Left hindlimb (tissue), 1 donor: Measurements from ENCODE around the gene MYO9A.
A peak's percentile ranks its signal among the peaks of the same experiment; 100 is the strongest.

Experiments used
- DNase-seq: peaks from one replicate; pipeline ENCODE4 v3.0.0-alpha.2; 2018

MYO9A gene, protein sequence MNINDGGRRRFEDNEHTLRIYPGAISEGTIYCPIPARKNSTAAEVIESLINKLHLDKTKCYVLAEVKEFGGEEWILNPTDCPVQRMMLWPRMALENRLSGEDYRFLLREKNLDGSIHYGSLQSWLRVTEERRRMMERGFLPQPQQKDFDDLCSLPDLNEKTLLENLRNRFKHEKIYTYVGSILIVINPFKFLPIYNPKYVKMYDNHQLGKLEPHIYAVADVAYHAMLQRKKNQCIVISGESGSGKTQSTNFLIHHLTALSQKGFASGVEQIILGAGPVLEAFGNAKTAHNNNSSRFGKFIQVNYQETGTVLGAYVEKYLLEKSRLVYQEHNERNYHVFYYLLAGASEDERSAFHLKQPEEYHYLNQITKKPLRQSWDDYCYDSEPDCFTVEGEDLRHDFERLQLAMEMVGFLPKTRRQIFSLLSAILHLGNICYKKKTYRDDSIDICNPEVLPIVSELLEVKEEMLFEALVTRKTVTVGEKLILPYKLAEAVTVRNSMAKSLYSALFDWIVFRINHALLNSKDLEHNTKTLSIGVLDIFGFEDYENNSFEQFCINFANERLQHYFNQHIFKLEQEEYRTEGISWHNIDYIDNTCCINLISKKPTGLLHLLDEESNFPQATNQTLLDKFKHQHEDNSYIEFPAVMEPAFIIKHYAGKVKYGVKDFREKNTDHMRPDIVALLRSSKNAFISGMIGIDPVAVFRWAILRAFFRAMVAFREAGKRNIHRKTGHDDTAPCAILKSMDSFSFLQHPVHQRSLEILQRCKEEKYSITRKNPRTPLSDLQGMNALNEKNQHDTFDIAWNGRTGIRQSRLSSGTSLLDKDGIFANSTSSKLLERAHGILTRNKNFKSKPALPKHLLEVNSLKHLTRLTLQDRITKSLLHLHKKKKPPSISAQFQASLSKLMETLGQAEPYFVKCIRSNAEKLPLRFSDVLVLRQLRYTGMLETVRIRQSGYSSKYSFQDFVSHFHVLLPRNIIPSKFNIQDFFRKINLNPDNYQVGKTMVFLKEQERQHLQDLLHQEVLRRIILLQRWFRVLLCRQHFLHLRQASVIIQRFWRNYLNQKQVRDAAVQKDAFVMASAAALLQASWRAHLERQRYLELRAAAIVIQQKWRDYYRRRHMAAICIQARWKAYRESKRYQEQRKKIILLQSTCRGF (N-terminal part only)

DNA sequence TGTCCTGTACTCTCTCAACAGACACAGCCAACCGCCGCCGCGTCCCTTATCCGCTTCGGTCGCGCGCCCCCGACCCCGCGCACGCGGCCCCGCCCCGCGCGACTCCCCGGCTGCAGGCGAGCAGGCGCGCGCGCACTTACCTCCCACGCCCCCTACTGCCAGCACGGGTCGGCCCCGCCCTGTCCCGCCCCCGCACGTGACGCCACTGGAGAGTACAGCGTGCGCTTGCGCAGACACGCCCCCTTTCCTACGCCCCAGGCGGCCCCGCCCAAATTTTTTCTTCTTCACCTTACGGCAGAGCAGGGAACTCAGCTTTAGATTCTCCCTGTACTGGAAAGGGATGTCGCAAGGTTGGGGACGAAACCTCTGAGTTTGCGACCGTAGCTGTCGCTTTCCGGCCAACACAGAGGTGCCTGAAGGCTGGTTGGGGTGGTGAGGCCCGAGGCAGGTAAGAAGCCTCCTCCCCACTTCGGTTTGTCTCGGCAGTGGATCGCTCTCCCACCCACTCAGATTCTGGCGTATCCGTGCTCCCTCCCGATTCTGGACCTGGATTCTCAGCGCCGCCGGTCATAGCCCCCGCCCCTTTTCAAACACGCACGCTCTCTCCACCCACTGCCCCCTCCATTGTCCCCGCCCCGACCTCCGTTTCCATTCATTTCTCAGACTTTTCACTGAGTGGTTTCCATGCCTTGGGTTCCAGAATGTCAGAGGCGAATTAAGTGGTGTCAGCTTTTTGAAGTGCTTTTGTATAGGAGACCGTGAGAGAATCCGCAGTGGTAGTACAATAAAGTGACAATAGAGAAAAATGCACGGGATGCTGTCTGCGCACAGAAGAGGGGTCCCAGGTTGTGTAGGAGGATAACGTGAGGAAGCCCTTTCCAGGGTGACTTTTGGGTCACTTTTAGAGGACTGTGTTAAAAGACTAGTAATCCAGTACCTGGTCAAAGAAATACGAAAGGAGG, at the start of gene MYO9A, which contains the start of gene SENP8:
TSS of gene MYO9A (minus strand) at position 134 of the 962 bp plus-strand sequence. CDS start 71,587 bp downstream, outside the sequence.
TSS of gene SENP8 (plus strand) at position 387 of the 962 bp plus-strand sequence. CDS start 21,221 bp downstream, outside the sequence.
- peak; percentile 99 for DNase-seq

DNA sequence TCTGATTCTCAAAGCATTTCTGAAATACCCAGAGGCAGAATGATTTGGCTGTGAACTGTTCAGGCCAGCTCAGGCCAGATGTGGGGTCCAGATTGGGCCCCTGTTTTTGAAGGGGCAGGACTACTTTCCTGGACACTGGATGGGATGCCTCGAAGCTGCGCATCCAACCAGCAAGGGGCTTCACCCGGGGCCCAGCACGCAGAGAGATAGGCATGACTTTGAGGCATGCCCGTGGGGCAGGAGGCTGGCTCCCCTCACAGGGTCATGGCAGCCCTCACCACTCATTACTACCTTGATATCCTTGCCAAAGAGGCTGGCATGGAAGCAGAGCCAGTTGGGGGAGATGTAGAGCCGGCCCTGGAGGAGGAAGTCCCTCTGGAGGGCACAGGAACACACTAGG, 49.5 kb upstream of the MYO9A start:
- no peak for DNase-seq

DNA sequence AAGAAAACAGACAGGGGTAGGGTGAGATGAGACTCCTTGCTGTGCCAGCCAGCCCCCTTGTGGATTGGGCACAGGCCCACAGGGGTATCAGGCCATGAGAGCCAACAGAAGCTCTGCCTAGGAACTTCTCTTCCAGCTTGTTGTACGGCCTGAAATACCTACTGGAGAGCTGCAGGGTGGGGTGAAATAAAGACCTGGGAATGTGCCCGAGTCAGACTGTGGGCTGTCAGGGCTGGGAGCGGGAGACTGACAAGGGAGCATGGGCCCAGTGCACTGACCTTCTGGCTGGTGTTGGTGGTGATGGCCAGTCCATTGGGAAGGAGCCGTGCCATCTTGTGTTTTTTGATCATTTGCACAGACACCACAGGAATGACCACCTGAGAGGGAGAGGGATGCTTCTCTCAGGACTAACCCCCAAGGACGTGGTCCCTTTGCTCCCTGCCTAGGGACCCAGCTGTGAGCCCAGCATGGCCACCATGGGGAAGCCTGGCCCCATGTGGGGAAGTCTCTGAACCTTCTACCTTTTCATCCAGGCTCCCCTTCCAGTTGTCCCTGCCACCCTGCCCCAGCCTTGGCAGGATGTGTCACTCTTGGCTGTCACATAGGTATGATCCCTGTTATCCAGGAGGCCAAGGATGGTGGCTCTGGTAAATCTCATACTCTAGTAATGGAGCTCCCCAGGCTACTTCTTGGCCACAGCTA, 48.9 kb upstream of the MYO9A start:
- DNase-seq = no peak

DNA sequence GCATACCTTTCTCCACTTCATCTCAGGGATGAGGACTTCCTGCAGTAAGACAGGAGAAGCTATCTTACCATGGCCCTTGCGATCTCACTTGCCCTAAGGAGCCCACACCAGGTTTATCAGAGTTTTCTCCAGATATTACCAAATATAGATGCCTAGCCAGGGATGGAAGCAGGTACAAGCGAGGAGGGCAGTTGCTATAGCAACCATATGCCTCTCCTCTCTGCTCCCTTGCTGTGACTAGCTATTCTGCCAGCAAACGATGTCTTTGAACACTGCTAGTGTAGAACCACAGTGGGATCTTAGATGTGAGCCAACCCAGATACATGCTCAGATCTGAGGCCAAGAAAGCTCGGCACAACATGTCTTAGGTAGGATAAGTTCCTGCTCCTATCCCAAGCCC, 45.8 kb upstream of the MYO9A start:
- DNase-seq = no peak

DNA sequence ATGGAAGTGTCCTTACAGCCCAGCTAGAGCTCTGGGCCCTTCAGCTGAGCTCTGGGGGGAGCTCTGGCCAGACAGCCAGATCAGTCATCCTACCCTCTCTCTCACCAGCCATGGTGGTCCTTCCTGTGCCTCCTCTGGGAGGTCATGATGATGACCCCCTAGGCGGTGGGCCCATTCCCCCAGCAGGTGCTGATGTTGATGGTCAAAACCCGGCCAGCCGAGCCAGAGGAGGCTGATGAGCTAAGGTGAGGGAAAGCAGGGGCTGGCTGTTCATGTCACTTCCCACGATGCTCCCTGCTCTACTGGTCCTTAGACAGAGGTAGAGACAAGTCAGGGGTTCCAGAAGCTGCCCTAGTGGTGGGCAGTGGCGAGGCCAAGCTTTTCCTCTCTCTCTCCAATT, 44.6 kb upstream of the MYO9A start:
- DNase-seq = no peak

DNA sequence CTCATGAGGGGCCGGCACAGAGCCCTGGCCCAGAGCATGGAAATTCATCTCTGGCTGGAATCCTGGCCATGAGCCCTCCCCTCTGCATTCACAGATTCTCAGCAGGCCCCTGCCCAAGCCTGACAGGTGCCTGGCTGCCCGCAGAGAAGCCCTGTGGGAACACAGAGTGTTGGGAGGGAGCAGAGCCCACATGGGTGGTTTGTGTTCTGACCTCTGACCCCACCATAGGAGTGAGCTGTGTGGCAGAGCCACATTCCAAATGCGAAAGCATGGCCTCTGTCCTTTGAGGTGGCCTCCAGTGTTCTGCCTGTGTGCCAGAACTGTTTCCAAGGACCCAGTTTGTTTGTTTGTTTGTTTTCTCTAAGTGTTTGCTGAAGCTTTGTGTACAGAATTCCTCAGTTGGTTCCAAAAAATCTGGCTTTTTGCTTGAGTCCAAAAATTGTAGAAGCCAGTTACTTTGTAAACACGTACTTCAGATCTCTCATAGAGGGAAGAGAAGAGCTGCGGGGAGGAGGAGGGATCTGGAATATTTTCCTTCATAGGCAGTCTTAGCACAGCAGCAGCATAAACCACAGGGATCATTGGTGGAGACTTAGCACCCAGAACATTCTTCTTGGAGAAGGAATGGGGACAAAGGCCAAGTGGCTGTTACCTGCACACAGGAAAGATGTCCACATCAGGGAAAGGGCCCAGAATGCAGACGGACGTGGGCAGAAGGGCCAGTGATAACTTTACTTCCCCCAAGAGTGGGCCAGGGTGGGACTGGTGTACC, 43.6 kb upstream of the MYO9A start:
- no peak for DNase-seq

DNA sequence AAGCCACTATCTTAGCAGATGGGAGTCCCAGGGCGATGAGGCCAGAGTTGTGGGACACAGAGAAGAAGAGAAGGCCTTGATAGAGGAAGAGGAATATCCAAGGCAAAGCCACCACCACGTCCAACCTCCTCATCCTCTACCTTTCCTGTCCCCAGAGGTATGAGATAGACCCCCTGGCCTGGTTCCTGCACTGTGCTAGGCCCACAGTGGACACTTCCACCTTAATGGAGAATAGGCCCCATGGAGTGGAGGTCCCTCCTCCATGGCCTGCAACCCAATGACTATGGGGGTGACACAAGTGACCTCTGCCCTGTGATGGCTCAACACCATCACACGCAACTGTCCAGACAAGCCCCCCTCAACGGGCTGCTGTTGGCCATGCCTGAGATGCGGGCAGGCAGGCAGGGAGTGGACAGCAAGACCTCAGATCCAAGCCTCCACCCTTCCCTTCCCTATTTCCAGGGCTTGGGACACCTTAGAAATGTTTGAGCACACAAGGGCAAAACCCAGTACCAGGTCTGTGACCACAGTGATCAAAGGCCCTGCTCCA, 42.8 kb upstream of the MYO9A start:
- DNase-seq = no peak

DNA sequence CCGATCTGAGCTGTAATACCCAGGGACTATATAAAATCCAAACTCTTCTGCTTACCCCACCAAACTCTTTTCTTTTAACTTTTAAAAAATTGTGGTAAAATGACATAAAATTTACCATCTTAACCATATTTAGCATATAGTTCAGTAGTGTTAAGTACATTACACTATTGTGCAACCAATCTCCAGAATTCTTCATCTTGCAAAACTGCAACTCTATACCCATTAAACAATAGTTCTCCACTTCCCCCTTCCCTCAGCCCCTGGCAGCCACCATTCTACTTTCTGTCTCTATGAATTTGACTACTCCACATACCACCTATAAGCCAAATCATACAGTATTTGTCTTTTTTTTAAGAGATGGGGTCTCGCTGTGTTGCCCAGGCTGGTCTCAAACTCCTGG, 39.0 kb upstream of the MYO9A start:
- DNase-seq = no peak

DNA sequence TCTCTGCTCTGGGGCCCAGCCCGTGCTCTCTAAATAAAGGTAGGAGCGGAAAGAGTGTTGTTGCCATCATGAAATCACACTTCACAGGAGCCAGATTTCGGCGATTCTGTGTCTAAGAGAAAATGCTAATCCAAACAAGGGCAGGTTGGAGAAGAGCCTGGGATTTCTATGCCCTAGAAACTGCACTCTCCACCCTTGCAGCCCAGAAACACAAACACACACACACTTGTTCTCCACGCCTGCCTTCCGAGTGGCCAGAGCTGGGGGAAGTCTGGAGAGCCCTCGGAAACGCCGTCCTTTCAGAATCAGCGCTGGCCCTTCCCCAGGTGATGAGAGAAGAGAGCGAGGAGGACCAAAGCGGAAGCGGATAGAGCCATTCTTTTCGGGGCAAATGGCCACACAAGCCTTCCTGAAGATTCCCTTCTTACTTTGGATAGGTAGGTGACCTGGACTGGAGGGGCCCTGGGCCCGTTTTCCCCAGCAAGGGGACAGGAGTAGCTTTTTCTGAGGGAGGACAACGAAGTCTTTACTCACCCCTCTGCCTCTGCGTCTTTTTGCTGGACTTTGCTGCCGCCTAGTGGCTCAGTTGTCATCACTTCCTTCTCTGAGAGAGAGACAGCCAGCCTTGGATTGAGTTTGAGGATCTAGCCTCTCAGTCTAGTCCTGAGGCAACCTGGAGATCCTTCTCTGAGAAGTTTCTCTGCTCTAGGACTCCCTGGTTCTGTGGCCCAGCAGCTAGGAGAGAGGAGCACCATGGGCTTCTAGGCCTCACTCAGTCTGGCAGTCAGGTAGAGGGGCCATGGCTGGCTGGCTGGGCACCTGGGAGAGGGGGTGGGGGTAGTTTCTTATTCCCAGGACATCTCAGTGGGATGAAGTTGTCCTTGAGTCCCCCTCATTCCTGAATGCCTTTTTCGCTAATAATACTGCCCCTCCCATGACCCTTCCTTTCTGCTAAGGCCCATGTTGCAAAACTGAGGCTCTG, 38.0 kb upstream of the MYO9A start:
- DNase-seq = peak; percentile 87

DNA sequence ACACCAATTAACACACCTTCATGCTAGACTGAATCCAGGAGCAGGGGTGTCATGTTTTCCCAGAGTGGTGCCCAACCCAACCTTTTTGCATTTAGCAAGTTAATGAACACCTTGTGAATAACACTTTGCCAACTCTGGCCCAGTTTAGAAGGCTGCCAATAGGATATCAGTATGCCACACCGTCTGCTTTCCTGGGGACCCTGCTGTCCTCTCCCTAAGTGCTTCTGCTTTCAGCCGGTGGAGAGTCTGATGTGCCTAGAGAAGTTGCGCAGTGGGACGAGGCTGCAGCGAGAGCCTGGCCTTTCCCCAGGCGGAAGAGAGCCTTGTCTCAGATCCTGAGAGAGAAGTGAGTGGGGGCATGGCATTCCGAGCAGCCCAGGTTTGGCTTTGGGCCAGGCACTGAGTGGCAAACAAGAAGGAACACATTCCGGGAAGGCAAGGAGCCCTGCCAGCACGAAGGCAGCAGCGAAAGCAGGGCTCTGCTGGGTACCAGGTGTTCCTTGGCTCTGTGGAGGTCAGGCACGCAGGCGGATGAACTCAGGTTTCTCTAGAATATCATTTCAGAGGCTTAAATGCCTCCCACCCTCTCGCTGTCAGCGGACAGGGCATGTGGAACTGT, 37.2 kb upstream of the MYO9A start:
- peak; percentile 70 for DNase-seq

DNA sequence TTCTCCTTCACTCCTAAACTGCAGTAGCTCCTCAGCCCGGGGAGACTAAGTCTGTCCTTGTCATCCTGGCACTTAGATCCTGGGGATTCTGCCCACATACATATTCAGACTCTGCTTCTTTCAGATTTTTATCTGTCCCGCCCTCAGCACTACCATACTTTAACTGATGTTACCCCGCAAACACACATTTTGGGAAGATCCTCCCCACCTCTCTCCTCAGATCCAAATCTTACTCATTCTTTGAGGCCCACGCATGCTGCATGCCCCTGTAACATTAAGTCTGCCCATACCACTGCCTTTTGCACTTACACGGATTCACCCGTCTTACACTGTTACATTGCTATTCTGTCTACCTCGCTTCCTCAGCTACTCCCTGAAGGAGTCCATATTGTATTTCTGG, 36.4 kb upstream of the MYO9A start:
- no peak for DNase-seq

DNA sequence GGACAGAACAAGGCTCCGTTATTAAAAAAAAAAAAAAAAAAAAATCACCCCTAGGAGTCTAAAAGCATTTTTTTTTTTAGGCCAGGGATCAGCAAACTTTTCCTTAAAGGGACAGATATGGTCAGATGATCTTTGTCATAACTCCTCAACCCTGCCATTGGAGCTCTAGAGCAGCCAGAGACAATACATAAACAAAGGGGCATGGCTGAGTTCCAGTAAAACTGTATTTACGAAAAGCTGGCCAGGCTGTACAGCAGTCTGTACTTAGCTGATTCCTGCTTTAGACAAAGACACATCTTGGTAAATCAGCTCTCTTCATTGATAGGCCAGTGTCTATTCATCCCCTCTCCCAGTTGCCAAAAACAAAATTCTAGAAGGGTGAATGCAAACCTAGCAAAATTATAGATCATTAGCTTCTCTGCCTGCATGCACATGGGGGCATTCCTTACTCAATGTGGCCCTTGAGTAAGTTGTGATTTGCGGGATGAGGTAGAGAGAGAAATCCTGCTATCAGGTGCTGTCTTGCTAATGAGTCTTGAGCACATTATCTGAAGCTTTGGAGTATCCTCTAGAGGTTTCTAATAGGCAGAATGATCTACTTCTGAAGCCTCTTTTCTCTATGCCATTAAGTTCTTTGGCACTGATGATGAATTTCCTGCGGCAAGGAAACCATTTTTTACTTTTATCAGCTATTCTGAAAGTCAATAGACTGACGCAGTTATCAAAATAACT, 35.5 kb upstream of the MYO9A start:
- DNase-seq = no peak

DNA sequence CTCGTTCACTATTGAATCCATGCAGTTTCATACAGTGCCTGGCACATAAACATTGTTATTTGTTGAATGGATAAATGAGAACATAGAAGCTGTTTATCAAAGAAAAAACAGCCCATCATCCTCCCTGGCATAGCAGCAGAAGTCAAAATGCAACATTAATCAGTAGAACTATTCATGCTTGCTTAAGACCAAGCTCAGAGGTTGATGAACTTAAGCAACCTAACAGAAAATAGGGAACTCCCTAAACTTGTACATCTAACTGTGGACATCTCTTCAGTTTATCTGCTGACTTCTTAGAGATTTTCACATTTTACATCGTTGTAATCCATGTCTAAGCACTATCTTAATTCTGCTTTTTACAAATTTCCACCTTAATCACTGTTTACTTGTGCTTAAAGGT, 29.5 kb upstream of the MYO9A start:
- no peak for DNase-seq

DNA sequence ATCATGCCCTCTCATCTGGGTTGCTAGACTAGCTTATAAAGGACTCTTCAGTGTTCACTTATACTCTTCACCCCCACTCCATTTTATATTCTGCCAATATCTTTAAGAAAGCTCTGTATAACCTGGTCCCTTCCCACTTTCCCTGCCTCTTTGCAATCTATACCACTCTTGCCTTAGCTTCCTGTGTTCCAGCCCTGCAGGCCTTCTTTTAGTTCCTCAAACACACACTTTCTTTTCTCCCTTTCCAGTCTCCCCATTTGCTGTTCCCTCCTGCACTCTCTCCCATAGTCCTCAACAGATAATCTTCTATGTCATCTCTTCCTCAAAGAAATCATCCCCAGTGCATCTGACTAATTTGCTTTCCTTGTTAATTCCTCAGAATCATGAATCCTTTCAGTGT, 29.0 kb upstream of the MYO9A start:
- no peak for DNase-seq

DNA sequence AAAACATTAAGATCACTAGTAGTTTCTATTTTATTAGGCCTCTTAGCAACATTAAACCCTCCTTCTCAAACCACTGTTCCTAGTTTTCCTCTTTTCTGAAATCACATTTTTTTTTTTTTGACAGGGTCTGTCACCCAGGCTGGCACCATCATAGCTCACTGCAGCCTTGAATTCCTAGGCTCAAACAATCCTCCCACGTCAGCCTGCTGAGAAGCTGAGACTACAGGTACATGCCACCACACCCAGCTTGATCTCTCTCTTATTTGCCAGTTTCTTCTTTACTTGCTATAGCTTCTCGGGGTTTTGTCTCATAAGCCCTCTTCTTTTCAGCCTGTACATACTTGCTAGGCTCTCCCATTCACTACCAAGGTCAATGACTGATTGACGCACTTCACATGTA, 28.3 kb upstream of the MYO9A start:
- no peak for DNase-seq

DNA sequence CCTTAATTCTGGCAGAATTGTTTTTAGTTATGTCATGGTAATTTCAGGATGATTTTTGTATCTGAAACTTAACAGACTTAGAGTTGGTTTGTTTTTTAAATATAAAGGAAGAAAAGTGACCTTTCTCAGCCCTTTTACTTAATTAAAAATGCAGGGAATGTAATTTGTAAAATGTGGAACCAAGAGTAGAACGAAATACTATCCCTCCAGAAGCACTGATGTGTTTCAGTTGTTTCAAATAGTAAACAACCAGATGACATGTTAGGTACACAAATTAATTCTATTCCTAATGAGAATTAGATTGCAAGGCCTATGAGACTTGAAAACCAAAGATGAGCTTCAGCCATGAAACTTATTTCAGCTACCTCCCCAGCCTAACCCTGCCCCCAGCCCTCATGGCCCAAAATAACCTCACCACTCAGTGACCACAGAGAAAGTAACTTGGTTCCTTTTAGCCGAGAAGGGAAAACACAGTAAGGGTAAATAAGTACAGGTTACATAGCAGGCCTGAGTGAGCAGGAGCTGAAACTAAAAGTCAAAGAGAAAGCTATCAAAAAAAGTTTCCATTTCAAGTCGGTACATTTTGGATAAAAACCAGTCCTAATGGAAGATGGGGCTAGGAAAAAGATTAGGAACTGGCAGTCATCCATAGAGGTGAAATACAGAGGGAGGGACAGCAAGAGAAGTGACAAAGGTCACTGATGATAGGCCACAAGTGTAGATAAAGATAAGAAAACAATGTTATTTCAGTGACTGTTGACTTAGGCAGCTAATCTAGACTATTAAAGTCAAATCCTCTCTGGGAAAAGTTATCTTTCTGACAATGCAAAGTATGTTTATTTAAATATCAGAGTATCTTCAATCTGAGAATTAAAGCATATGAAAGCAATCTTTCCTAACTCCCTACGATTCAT, 23.5 kb upstream of the MYO9A start:
- no peak for DNase-seq

DNA sequence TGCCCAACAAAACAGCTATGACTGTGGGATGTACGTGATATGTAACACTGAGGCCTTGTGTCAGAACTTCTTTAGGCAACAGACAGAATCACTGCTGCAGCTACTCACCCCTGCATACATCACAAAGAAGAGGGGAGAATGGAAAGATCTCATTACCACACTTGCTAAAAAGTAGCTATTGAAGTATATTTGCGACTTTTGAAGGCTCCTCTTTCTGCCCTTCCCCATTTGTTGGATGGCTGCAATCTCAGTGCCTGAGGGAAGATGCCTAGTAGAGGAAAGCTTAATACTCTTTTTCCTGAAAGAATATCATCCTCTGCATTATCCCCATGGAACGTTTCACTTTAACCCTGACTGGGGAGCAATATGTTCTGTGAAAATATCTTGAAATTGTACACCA, 22.1 kb upstream of the MYO9A start:
- DNase-seq = no peak
